NCI-H510A treated with DMSO at 0.1 percent for 48 hours (cell line): ENCODE measurements around the gene ZWILCH.

ENCODE experiments used
- DNase-seq: peaks from one replicate; lab custom pipeline; 2025; lab: John Stamatoyannopoulos, UW

The ZWILCH gene

DNA sequence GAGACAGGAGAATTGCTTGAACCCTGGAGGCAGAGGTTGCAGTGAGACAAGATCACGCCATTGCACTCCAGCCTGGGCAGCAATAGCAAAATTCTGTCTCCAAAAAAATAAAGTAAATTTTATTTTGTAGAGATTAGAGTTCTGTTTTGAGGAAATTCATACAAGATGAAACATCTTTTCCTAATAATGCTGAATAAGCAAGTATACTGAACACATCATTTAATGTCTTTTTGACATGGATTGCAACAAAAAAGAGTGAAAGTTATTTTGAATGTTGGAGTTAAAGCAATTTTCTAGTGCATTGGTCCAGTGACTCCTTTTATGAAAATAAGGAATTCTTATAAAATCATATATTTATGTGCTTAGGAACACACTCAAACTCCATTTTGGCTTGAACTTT lies 40.1 kb downstream of the ZWILCH start:
- no peak for DNase-seq

DNA sequence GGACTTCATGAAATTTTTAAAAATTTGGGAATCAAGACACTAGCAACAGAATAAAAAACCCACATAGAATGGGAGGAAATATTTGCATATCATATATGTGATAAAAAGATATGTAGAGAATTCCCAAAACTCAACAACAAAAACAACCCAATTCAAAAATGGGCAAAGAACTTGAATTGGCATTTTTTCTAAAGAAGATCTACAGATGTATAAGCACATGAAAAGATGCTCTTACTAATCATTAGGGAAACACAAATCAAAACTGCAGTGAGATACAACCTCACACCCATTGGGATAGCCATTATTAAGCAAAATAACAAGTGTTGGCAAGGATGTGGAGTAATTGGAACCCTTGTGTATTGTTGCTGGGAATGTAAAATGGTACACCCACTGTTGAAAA lies 50.6 kb downstream of the ZWILCH start:
- no peak for DNase-seq

DNA sequence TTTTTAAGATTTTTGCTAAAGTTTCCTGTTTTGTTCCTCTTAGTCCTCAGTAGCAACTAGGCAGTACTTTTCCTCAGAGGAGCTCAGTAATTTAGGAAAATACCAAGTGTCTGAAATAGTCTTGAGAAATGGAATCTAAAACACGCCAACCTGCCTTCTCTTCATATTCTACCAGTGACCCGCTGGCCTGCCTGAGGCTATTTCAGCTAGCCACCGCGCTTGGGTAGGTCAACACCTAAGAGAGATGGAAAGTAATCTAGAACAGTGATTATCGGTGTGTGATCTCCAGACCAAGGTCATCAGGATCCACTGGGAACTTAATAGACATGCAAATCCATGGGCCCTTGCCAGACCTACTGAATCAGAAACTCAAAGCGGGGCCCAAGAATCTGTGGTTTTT lies 53.1 kb downstream of the ZWILCH start:
- DNase-seq = no peak

DNA sequence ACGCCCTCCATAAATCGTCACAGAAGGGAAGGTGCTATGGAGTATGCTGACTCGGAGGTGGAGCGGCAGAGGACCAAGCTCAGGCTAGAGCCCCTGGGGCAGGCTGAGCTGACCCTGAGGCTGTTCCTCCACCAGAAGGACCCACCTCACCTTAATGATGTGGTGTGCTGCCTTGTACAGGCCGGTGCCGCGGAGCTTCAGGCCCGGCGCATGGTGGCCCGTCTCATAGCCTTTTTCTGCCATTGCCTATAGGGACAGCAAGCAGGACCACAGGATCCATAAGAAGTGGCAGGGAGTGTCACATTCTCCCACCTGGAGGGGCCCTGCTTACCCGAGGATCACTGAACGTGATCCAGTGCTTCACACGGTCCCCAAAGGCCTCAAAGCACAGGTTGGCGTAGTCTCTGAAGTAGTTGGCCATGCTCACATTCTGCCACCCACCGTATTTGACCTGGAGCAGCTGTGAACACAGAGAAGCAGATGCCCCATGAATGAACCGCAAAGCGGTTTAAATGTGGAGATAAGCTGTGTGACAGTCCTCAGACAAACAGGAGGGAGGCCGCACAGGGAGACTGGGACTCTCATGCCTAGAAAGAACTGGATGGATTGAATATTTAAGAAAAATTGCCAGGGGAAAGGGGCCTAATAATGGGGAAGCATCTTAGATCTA lies 55.9 kb downstream of the ZWILCH start:
- no peak for DNase-seq

DNA sequence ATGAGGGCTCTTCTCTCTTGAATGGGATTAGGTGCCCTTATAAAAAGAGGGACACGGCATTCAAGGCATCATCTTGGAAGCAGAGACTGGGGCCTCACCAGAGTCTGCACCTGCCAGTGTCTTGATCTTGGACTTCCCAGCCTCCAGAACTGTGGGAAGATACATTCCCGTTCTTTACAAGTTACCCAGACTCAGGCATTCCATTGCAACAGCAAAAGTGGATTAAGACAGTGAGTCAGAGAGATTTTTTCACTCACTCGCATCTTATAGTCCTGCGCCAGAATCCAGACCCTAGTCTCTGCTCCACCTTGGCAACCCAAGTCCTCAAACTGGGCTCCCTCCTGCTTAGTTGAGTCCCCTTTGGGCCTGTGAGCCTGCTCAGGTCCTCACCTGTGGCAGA lies 58.0 kb downstream of the ZWILCH start:
- no peak for DNase-seq

DNA sequence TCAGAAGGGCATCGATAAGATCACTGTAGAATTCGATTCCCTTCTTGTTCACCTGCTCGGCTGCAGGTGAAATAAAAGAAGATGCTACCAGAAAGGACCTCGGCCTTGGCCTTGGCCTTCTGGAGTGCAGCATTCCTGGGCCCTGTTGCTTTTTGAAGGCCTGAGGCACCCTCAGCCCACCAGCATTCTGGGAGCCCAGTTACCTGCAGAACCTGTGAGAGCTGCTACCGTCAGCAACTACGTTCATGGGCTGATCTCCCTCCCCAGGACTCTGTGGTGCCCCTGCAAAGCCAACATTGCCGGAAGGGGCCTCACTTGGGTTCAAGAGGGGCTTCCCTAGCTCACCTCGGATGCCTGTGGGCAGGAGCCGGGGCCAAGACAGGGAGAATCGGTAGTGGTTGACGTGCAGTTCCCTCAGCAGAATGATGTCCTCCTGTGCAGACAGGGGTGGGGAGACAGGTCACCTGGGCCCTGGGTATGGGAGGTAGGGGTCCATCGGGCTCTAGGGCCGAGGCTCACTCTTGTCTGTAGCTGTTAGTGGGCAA lies 58.5 kb downstream of the ZWILCH start:
- DNase-seq = no peak

DNA sequence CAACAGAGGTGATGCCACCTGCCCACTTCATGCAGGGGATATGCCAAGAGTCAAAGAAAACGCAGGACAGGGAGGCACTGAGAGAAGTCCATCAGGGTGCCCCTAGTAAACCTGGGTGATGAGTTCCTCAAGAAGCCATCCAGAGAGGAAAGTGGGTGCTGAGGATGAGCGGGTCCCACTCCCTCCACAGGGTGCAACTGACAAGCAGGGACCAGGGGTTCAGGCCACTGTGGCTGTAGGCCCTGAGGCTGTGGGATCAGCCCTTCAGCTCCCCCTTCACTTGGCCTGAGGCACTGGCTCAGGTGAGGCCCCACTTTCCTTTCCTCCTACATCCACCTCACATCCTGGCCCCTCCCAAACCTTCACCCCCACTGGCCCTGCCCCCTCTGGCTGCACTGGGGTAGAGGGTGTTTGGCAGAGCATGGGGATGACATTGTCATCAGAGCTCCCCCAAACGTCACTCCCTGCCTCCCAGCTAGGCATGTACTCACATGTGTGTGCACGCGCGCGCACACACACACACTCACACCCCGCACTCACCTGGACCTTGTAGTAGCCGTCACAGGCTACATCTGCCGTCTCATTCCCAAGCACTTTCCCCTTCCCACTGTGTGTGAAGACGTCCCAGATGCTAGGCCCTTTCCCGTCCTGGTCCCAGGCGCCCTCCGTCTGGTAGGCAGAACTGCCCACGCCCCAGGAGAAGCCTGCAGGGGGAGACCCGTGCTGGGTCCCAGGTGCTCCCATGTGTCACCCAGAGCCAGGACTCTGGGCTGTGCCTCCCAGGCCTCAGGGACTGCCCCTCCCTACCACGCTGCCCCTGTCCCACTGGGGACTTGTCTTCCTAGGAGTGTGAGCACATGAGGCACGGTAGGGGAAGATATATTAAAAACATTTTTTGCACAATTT lies 59.3 kb downstream of the ZWILCH start:
- DNase-seq = no peak

DNA sequence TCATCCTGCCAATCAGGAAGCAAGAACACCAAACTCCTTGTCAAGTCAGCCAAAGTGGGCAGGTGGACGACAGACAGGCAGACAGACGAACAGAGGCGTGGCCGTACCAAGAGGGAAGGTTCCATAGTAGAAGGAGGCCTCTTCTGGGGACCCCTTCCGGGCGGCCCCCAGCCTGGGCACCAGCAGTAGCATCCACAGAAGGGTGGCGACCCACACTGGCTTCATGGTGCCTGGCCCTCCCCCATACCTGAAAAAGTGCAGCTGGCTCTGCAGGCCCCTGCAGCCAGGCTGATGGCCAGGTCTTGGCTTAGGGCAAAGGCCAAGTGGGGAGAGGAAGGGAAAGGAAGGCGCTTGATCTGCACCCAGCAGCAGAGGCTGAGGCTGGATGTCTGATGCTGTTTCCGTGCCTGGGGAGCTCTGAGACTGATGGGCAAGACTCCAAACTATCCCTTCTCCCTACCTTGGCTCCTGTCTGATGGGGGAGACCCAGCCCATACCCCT lies 60.1 kb downstream of the ZWILCH start:
- DNase-seq = no peak

DNA sequence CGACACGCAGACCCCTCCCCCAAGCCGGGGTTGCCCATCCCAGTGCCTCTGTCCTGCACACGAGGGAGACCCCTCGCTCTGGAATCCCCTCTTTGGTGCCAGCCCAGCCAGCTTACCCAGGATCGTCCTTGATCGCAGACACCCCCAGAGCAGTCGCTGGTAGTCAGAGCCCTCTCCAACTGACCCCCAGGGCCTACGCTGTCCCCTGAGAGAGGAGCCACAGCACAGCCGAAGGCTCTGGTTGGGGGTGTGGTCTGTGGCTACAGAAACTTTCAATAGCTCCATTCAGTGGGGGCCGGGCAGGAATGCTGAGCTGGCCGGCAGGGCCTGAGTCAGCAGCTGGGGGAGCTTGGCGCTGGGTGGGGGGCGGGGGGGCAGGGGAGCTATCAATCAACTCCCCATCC lies 60.6 kb downstream of the ZWILCH start, which contains the start of gene LCTL:
TSS of gene LCTL (minus strand) at position 258 of the 404 bp plus-strand sequence. CDS start 633 bp downstream, outside the sequence.
- no peak for DNase-seq

DNA sequence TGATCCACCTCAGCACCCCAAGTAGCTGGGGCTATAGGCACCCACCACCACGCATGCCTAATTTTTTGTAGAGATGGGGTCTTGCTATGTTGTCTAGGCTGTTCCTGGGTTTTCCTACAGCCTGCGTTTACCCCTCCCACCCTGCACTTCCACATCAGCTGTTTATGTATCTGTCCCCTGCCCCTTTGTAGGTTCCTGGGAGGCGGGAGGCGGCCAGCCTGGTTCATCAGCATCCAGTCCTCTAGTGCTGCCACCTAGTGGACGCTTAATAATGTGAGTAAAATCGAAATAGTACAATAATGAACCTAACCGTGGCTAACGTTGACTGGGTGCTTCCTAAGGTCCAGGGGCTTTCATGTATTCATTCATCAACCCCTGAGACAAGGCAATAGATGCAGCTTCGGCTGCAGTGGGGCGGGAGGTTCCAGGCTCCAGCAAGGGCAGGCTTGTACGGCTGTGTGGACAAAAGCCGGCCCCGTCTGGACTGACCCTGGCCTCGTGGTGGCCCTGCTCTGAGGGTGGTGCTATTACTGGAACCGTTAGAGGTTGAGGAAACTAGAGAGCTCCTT lies 61.9 kb downstream of the ZWILCH start:
- DNase-seq = peak; percentile 24

DNA sequence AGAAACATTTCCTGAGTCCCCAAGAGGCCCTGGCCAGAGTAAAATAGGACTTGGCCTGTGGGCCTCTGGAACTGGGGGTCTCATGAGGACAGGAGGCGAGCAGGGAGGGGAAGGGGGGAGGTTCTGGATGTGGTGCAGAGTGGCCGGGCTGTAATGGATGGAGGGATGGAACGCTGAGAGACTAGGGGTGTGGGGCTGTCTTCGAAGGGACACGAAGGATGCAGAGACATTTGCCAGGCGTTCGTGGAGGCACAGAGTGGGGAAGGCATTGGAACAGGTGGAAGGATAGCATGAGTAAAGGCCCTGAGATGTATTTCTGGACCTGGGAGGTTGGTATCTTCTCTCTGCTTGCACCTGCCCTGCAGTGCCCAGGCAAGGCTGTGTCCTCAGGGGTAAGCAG lies 62.8 kb downstream of the ZWILCH start:
- no peak for DNase-seq

DNA sequence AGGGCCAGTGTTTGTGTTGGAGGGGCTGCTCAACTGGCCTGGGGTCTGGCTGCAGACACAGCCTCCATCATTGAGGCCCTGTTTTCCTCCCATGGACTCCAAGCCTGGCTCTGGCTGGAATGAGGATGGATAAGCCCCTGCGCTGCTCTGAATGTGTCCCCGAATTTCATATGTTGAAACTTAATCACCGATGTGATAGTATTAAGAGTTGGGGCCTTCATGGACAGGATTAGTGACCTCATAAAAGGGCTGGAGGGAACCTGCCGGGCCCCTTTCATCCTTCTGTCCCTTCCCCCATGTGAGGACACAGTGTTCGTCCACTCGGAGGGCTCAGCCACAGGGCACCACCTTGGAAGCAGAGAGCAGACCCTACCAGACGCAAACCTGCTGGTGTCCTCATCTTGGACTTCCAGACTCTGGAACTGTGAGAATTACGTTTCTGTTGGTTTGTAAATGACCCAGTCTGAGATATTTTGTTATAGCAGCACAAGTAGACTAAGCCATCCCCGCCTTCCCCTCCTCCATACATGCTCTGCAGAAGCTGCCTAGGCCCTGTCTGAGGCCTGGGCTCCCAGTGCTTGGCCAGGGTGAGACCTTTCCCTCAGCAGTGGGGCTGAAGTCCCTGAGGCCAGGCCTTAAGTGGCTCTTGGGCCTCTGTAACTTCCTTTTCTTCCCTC lies 64.5 kb downstream of the ZWILCH start:
- no peak for DNase-seq

DNA sequence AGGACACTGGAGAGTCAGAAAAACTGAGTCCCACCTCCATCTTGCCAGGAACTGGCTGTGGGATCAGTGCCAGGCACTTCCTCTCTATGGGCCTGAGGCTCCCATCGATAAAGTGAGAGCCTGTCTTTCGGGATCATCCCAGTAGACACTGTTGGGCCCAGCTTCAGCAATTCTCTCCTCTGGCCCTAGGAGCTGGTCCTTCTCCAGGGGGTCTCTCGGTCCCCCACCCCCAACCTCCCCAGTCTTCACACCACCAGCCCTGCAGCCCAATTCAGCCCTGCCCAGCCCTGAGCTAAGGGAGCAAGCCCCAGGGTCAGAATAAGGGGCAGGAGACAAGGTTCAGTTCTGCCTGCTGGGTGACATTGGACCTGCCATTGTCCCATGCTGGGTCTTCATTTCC lies 65.2 kb downstream of the ZWILCH start:
- no peak for DNase-seq

DNA sequence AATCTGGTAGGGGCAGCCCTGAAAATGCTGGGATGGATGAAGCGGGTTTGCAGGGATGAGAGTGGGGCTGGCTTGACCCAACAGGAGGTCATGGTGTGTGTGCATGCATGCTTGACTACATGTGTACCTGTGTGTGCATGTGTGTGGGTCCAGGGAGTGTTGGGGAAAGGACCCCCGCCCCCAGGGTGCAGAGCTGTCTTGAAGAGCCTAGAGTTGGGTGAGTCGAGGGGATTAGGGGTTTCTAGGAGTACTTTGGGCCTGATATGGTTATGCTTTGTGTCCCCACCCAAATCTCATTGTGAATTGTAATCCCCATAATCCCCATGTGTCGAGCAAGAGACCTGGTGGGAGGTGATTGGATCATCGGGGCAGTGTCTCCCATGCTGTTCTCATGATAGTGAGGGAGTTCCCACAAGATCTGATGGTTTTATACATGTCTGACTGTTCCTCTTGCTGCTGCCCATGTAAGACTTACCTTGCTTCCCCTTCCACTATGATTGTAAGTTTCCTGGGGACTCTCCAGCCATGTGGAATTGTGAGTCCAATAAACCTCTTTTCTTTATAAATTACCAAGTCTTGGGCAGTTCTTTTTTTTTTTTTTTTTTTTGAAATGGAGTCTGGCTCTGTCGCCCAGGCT lies 65.8 kb downstream of the ZWILCH start:
- no peak for DNase-seq

DNA sequence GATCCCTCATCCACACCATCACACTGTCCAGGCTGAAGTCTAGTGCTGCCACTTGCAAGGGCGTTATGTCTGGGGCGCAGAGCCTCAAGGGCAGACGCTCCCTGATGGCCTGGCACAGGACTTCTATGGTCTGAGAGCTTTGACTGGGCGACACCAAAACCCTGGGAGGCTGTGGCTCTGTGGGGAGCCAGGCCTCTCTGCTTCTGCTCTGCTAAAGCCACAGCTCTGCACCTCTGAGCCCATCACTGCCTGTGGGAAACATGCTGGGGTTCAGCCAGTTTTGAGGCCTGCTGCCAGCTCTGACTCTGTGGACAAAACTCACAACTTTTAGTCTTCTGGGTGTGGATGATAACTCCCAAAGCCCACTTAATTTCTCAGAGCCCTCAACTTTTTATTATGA lies 67.0 kb downstream of the ZWILCH start:
- no peak for DNase-seq

DNA sequence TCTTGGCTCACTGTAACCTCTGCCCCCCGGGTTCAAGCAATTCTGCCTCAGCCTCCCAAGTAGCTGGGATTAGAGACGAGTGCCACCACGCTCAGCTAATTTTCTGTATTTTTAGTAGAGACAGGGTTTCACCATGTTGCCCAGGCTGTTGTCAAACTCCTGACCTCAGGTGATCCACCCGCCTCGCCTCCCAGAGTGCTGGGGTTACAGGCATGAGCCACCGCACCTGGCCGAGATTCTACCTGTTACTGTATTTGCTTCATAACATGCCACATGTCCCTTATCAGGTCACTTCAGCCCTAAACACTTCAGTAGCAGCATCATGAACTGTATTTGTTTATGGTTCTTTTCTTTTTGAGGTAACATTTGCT lies 68.2 kb downstream of the ZWILCH start:
- no peak for DNase-seq

DNA sequence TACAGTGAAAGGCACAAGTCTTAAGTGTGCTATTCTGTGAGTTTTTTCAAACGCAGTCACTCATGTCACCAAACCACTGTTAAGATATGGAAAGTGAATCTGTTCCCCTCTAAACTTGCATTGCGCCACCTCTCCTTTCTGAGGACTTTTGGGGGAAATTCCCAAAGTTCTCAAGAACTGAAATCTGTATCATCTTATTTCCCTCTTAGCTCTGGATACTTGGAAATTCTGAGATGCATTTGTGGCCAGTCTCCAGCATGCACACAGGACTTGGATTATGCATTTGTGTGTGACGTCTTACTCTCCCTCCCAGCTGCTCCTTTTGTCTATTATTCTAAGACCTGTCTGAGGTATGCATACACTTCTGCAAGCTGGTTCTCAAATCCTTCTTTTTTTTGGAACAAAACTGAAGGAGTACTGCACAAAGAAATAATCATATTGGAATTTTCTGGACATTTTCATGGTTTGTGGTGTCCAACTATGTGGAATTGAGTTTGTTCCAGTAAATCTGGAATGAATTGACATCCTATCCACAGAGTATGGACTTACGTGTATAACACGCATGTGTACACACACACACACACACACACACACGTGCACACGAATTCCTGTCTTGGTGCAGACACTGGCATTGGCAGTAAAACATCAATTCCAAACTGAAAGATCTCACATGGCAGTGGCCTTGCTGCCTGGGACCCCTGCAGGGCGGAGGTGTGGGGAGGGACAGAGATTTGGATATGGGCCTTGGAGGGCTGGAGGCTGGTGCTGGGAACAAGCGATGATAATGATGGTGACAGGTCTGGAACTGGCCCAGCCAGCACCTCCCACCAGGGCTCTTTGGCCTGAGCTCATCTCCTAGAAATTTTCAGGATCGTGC lies 68.8 kb downstream of the ZWILCH start:
- no peak for DNase-seq

DNA sequence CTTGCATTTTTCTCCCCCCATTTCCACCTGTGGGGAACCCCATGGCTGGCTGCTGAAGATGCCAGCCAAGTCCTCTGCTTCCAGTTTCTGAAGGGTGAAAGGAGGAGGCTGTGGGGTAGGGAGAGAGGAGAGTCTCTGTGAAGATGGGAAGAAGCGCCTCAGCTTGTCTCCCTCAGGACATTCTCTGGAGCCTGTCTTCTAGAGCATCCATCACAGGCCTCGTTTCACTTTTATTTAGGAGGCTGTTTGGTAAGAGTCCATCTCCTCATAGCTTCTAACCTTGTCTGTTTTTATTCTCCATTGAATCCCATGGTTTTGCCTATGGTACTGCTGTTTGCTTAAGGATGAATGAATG lies 69.4 kb downstream of the ZWILCH start:
- DNase-seq = no peak

DNA sequence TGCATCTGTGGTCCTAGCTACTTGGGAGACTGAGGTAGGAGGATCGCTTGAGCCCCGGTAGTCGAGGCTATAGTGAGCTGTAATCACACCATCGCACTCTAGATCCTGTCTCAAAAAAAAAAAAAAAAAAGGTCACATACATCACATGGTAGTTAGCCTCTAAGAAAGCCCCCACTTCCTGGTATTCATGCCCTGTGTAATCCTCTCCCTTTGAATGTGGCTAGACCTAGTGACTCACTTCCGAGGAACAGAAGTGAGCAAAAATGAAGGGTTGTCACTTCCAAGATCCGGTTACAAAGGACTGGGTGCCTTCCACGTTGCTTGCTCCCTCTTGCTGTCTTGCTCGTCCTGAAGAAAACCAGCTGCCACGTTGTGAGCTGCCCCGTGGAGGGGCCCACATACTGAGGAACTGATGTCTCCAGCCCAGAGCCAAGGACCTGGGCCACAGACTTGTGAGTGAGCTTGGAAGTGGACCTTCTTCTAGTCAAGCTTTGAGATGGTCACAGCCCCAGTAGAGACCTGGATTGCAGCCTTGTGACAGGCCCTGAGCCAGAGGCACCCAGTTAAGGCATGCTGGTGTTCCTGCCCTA lies 73.3 kb downstream of the ZWILCH start:
- no peak for DNase-seq

DNA sequence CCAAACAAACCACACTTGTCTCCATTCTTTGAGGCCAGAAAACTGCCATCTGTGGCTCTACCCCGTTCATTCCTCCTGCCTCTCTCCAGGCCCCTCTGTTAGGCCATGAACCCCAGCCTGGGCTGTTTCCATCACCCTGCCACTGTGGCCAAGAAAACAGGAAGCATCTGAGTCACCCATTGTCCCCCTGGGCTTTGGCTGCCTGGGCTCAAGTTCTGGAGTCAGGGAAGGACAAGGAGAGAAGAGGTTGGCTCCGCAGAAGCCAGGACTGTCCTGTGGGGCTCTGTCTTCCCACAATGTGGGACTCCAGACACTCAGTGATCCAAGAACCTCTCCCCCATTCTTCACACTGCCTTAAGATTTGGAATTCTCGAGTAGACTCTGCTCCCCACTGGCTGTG lies 75.5 kb downstream of the ZWILCH start:
- no peak for DNase-seq
